Measurements from ENCODE around the gene NEK10.
"Not testable (repeated sequence)": the region's sequence is repeated elsewhere in the genome, so short reads cannot be mapped to it uniquely, and the experiment has no call there.

NEK10 gene

DNA sequence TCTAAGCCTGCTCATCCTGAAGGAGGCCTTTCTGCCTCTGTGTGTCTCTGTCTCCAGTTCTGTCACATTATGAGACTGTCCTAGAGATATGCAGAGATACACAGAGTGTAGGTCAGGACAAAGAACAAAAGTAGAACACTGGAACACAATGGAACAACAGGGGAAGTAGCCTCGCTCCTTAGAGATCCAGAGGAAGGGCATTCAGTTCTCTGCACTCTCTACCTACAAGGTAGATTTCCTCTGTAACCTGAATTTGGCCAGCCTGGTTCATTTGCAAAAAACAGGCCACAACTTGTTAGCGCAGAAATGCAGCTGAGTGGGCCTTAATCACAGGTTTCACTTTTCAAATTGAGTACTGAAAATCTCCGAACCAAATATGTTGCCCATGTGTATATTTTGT, 19.4 kb downstream of the NEK10 start:
- DNase-seq, result no peak

DNA sequence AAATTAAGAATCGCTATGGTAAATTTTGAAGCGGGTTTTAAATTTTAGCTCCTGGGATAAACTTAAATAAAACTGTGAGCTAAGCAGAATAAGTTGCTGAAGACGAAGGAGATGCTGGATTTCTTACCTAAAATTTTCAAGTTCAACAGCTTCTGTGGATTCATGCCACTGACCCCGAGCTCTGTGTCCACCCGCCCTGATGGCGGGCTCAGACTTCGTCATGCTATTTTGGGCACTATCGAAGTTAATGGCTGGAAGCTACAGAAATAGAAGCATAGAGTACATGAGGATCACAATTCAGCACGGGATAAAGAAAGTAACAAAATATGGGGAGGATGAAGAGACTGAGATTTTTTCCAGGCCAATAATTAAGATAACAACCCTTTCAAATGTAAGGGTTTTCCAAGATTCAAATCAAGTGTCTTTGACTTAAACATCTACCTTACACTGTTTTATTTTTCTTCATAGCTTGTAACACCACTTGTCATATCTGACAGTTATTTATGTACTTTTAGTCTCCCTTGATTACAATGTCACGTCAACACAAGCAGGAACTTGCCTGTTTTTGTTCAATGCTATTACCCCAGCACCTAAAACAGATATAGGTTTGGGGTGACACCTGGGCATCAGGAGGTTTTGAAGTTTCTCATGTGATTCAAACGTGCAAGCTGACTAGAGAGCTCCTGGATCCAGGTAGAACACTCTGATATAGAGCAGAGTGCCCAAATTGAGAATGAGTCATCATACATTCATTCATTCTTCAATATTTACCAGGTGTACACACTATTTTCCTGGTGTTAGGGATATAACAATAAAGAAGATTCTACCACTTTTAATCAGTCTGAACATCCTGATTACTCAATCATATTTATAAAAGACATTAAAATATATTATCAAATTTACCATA, 23.0 kb downstream of the NEK10 start:
- DNase-seq, result no peak

- no peak for DNase-seq
Measured at GRCh38 chr3:27345493-27345892, 23.7 kb downstream of the NEK10 start.

DNA sequence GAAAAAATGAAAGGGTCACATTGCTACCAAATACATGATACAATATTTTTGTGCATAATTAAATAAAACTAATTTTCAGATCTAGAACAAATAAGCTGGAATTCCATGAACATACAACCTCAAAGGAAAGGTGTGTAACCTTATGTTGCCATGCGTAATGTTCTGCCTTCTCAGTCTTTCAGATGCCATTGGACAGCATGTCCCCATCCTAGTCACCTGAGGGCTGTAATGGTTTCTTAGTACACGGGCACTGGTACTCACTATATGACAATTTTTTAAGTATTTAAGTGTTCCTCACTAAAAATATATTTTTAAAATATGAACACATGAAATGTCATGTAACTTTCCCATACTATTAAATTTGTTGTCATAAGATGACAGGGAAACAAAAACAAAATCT, 24.1 kb downstream of the NEK10 start:
- DNase-seq, result no peak

DNA sequence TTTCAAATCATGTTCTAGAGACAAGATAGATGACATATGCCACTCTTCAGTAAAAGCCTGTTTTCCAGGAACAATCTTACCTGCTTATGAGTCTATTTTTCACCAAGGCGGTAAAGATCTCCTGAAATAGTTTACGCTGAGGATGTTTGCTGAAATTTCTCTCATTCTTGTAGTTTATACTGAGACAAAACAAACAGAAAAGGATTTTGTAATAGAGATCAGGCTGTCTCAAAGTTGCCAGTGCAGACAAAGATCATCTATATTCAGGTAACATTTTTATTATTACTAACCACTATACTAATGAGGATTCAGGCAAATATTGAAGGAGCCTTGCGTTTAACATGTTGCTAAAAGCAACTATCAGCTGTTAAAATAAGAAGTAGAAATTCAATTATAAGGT, 25.0 kb downstream of the NEK10 start:
- DNase-seq, result no peak

DNA sequence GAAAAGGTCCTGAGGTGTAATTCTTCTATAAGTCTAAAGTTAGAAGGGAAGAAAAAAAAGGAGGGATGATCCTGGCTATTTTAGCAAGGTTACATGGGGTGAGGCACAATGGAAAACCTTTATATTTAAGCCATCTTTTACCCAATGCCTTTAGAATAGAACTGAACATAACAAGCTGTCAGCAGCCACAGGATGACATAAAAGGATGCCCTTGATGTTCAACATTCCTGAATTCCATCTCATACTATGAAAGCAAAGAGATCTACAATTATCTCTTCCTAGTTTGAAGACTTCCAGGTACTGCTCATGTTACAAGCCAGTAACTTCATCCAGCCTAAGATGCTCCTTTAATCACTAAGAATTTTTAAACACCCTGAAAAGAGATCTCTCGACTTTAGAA, 26.9 kb downstream of the NEK10 start:
- DNase-seq, result no peak

GRCh38 chr3:27340534-27340933, 28.6 kb downstream of the NEK10 start:
- DNase-seq, result no peak

GRCh38 chr3:27335571-27335970, 33.6 kb downstream of the NEK10 start:
- DNase-seq, result no peak

GRCh38 chr3:27333843-27334242, 35.3 kb downstream of the NEK10 start:
- DNase-seq, result no peak

GRCh38 chr3:27328982-27329762, 40.0 kb downstream of the NEK10 start:
- not testable (repeated sequence) for DNase-seq

DNA sequence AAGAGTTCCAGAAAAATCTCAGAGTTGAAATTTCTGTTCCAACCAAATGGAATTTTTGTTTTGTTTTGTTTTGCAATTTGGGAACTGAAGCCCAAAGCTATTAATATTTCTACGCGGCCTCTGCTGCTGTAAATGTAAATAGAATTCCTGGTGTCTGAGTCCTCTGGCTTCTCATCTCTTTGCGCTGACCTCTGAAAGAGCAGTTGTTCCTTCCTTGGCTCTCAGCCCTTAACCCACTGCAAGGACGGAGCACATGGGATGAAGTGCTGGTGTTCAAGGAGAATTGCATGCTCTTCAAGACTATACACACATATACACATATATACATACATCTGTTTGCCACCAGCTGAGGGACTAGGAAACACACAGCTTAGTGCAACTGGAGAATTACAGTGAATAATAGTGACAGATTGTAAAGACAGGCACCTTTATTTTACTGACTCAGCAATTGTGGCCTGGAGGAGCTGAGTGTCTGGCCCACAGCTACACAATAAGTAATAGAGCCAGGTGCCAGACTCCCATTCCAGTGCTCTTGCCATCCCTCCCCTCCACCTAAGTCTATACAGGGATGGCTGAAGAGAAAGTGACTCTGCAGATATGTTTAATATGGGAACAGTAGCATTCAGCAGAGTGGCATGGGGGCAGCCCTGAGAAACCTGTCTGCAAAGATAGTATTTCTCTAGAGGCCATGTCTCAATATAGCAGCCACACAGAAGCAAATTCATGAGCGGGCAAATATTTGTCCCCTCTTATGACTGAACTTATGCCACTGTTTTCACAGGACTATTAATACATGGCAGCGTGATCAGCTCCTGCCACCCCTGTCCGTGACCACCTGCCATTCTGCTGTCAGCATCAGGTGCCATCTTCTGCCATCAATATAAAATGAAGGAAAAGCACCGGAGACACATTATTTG, 42.3 kb downstream of the NEK10 start:
- no peak for DNase-seq

GRCh38 chr3:27326202-27326601, 43.0 kb downstream of the NEK10 start:
- DNase-seq, result no peak

DNA sequence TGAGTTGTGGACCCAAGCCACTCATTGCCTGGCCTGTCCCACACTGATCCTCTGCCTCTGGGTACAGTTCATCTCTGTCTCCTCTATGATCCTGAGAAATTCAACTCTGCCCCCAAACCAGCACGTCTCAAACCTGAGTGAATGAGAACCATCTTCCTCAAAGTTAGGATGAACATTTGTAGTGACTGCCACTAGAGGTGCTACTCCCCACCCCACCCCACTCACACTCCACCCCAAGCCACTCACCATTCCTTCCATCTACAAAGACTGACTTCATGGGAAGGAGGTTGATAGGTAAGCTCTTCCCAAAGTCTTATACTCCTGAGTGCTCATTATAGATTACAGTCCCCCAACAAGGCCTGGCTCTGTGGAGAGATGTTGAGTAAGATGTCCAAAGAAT, 43.8 kb downstream of the NEK10 start:
- no peak for DNase-seq

- DNase-seq, result no peak
Measured at GRCh38 chr3:27324686-27325085, 44.5 kb downstream of the NEK10 start.

DNA sequence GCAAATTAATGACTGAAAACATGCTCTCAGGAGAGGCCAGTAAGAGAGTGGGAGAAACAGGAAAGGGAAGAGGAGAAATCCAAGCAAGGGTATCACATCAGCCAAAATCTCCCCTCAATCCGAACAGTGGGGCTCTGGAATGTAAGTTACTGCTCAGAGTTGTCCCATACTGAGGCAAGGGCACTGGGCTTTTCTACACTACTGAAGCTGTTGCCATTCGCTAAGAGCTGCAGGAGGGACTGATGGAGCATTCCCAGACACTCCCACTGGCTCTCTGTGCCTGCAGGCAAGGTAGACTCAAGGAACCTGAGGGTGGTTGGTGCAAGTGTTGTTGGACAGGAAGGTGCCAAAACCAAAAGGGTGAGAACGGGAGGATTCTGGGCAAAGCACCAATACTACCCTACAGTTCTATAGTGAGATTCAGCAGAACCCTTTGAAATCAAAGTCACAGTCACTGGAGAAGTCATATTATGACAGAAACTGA, 46.1 kb downstream of the NEK10 start:
- DNase-seq, result no peak

- DNase-seq, result no peak
Measured at GRCh38 chr3:27322634-27323033, 46.5 kb downstream of the NEK10 start.

DNA sequence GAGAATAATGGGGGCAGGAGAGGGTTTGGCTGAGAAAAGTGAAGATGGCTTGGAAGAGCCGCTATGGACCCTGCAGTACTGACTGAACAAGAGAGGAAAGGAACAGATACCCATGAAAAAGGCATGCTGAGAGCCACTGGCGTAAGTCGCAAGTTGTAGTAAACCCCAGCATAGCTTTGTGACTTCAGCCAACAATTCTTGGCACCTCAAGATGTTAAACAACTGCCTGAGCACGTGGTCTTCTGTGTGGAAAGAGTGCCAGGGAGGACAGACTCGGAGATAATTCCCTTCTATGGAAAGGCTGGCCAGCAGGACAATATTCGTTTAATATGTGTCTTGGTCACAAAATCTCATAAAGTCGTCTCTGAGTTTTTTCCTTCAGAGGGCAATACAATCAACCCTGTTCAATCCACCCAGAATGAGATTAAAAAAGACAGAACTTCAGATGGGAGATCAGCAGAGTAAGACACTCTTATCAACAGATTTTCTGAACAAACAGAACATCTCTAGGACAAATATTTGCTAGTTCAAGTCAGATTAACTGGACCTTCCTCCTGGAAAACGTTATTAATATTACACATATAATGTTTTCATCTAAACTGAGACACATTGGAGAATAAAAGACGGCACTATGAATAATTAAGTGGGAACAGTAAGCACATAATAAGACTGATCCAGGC, 49.2 kb downstream of the NEK10 start:
- no peak for DNase-seq

GRCh38 chr3:27319304-27319703, 49.9 kb downstream of the NEK10 start:
- DNase-seq, result no peak

DNA sequence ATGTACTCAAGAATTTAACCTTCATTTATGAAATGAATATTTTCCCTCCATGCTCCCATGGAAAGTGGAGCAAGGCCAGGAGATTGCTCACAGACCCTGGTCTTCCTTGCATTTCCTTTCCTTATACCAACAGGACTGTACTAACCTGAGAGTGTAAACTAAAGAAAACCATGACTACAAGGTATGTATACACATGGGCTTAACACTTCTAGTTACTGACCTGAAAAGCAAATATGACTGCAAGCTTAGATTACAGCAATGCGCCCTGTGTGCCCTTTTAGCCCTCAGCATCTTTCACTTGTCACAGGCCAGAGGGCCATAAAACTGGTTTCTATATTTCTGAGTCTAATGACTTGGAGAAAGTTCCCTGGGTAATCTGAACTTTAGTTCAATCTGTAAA, 52.1 kb downstream of the NEK10 start:
- no peak for DNase-seq

GRCh38 chr3:27315003-27315402, 54.2 kb downstream of the NEK10 start:
- DNase-seq, result no peak

DNA sequence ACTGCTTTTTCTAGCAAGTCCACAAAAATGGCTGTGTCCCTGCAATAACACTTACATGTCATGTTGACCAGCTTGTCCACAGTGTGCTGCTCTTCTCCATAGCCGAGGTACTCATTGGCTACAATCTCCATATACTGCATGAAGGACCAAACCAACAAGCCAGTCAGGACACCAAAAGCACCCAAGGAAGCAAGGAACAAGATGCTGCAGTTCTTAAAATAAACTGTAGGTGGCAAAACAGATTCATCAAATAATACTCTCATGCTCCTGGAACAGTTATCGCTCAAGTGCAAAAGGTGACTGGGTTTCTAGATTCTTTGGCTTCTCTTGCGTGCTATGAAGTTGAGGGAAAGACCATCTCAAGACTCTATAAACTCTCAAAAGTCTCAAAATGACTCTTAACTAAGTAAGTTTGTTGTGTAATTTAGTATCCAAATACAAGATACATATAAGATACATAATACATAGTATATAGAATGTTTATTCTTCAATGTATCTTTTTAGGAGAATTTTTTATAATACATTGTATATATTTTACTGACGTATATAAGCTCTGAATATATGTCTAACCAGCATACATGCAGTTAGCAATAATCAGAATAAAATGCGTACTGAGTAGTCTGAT, 57.0 kb downstream of the NEK10 start:
- no peak for DNase-seq

- no peak for DNase-seq
Measured at GRCh38 chr3:27311400-27311799, 57.8 kb downstream of the NEK10 start.
